CD4-positive, alpha-beta T cell (primary cell): Measurements from ENCODE around the gene NLRP5. TPM values are rescaled to one million over a fixed set of nuclear protein-coding genes. Genes with fewer than 3 reads are reported as not detected.

Experiments used
- ATAC-seq: fragments of 200-7000 bp; cut with Tn5 transposase; one replicate; pipeline ENCODE4 v1.10.0; 2022; ENCODE audit warnings: mild to moderate bottlenecking; ENCODE audit not compliant: poor library complexity
- CTCF ChIA-PET: fragments of 350-600 bp; sonication (Branson Sonifier 250); formaldehyde crosslinking; loops from one replicate; lab custom pipeline; 2021; ENCODE audit warnings: antibody characterized with exemption, inconsistent platforms; lab: Charles Lee
- POLR2A ChIA-PET: fragments of 350-600 bp; sonication (Branson Sonifier 250); formaldehyde crosslinking; loops from one replicate; lab custom pipeline; 2021; ENCODE audit warnings: antibody characterized with exemption, inconsistent platforms; lab: Charles Lee
- DNase-seq, 14 experiments: peaks; one replicate each; pipeline ENCODE4 v3.0.0-alpha.2; 2013 to 2020; ENCODE audit warnings: mixed read lengths in 2 of 14
- H3K27ac ChIP-seq, 2 donors: one replicate each; pipeline versions ENCODE4 v1.5.1 to v1.7.0; 2013; ENCODE audit warnings: low read length in 2 of 2, low read depth in 1 of 2, mild to moderate bottlenecking in 1 of 2
- H3K27me3 ChIP-seq, 2 experiments: 1 replicate in 1 of 2; 2 replicates in 1 of 2; pipeline versions ENCODE4 v1.6.1 to v1.7.0; 2013; ENCODE audit warnings: low read length in 2 of 2, control low read depth in 1 of 2, mild to moderate bottlenecking in 1 of 2, moderate library complexity in 1 of 2; ENCODE audit not compliant: insufficient read depth in 2 of 2, control insufficient read depth in 1 of 2
- H3K36me3 ChIP-seq: one replicate; pipeline ENCODE4 v1.6.1; 2013; ENCODE audit warnings: low read length, control low read depth; ENCODE audit not compliant: insufficient read depth
- H3K4me1 ChIP-seq: one replicate; pipeline ENCODE4 v1.6.1; 2013; ENCODE audit warnings: low read length, control low read depth; ENCODE audit not compliant: insufficient read depth
- H3K4me3 ChIP-seq: one replicate; pipeline ENCODE4 v1.5.1; 2013; ENCODE audit warnings: mild to moderate bottlenecking, low read length, moderate library complexity
- H3K9me3 ChIP-seq, 2 experiments: 1 replicate in 1 of 2; 2 replicates in 1 of 2; pipeline versions ENCODE4 v1.6.1 to v1.7.0; 2013; ENCODE audit warnings: low read length in 2 of 2, mild to moderate bottlenecking in 2 of 2, control low read depth in 1 of 2, moderate library complexity in 1 of 2; ENCODE audit not compliant: control insufficient read depth in 1 of 2, insufficient read depth in 1 of 2
- H3K27ac Mint-ChIP-seq: one replicate; pipeline ENCODE4 v1.8.0; 2020; ENCODE audit warnings: mixed read lengths
- H3K27me3 Mint-ChIP-seq: one replicate; pipeline ENCODE4 v1.8.0; 2021; ENCODE audit warnings: mixed read lengths
- H3K36me3 Mint-ChIP-seq: one replicate; pipeline ENCODE4 v1.8.0; 2021; ENCODE audit warnings: low read depth, mixed read lengths
- H3K4me1 Mint-ChIP-seq: one replicate; pipeline ENCODE4 v1.8.0; 2021; ENCODE audit warnings: low read depth, mixed read lengths
- H3K4me3 Mint-ChIP-seq: one replicate; pipeline ENCODE4 v1.8.0; 2020; ENCODE audit warnings: mild to moderate bottlenecking, mixed read lengths
- H3K9me3 Mint-ChIP-seq: one replicate; pipeline ENCODE4 v1.8.0; 2020; ENCODE audit warnings: mixed read lengths
- CTCF ChIP-seq: fragments of 200-600 bp; IDR thresholded peaks from one replicate; pipeline ENCODE4 v1.8.0; 2022; ENCODE audit warnings: antibody characterized with exemption, mild to moderate bottlenecking
- intact Hi-C, 2 experiments: fragments of 100-400 bp; cut with DNase I in 1 of 2; cut with micrococcal nuclease in 1 of 2; formaldehyde crosslinking; loops; one replicate each; pipeline versions ENCODE4 v1.15.1 to v1.9.0; 2023 to 2025; cut with DNase I, micrococcal nuclease
- total RNA-seq, 174 experiments: library from RNA in 2 of 174; stranded (reverse) in 2 of 174; gene quantifications; one replicate each; pipeline ENCODE4 v1.2.3 and lab custom pipeline; 2021 to 2026

NLRP5 gene
- total RNA-seq, 2 experiments from 2014 or later: not detected

DNA sequence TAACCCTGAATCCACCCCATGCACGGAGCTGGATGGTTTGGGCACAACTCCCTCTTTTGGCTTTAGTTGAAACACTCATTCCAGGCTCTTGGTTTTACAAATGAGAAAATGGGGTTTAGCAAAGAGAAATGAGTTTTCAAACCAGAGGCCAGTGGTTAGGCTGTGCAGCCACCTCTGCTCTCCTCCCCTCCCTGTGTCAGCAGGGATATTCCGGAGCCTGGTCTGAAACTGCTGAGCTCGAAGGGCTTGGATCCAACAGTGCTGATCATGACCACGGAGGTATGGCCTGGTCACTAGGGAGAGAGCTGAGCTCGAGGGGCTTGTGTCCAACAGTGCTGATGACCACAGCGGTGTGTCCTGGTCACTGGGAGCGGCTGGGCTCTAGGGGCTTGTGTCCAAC is 93.0 kb downstream of the NLRP5 start:
- CTCF ChIA-PET: interaction anchor here (1.7 kb wide), 1 partner anchor 92 kb away, joined by 4 read pairs; no protein-coding TSS in a partner anchor
- ATAC-seq (no peak), DNase-seq (no peak)
- POLR2A ChIA-PET: no interaction called here
- peaks cover 3 to 8% of the 10 kb centered on the region in 2 experiments for H3K27me3 ChIP-seq
- Mint-ChIP-seq H3K27me3 (peaks cover 17% of the 10 kb centered on the region), H3K4me1 (peaks cover 14% of the 10 kb centered on the region), H3K36me3 (no peaks in the 10 kb centered on the region), H3K9me3 (no peaks in the 10 kb centered on the region), H3K27ac (no peak overlapping the region), H3K4me3 (no peak overlapping the region)
- no peak overlapping the region for H3K4me3 ChIP-seq
- no peak overlapping the region for H3K27ac ChIP-seq
- intact Hi-C loops: loop anchor here in 1 of 2 experiments (5.0 kb wide), 1 partner anchor 273 kb away; no protein-coding TSS in a partner anchor
- peaks cover 10% of the 10 kb centered on the region for H3K4me1 ChIP-seq
- H3K9me3 ChIP-seq: no peaks in the 10 kb centered on the region
- no peak for TF ChIP-seq CTCF
- no peaks in the 10 kb centered on the region for H3K36me3 ChIP-seq

GRCh38 chr19:56080669-56081401 is 94.3 kb downstream of the NLRP5 start:
- Mint-ChIP-seq H3K27ac (no peak overlapping the region), H3K4me3 (peak overlapping the region; percentile 76), H3K27me3 (peaks cover 17% of the 10 kb centered on the region), H3K4me1 (peaks cover 14% of the 10 kb centered on the region), H3K9me3 (no peaks in the 10 kb centered on the region), H3K36me3 (no peaks in the 10 kb centered on the region)
- Histone ChIP-seq H3K4me3 (peak overlapping the region; percentile 47), H3K4me1 (peaks cover 10% of the 10 kb centered on the region), H3K36me3 (no peaks in the 10 kb centered on the region), H3K27ac (no peak overlapping the region), H3K9me3 (no peaks in the 10 kb centered on the region), H3K27me3 (peaks cover 3 to 8% of the 10 kb centered on the region in 2 experiments)
- intact Hi-C loops: loop anchor here in 1 of 2 experiments (5.0 kb wide), 1 partner anchor 271 kb away; no protein-coding TSS in a partner anchor
- ChIA-PET CTCF (interaction anchor here (1.0 to 1.6 kb wide), 5 partner anchors 14 to 253 kb away, joined by 4 to 8 read pairs (median 5); no protein-coding TSS in a partner anchor), POLR2A (interaction anchor here (1.0 kb wide), 1 partner anchor 40 kb away, joined by 3 read pairs; the partner anchor contains the start of gene ZNF787)
- DNase-seq: peak; percentile 50 to 83 (median 60)
- TF ChIP-seq CTCF: peak; percentile 38
- ATAC-seq: peak; percentile 48

DNA sequence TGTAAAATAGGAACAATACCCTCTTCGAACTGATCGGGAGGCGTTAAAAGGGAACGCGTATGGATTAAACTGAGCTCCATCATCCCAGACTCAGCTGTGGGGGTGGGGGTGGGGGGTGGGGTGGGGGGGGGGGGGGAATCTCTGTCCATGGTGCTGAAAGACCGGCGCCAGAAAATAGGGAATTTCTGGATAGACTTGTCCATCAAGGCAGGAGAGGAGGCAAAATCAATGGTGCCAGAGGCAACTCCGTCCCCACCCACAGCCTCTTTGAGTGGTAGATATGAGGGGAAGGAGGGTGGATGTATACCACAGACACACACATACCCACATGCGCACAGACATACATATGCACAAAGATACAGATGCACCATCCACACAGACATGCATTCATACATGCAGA is 97.1 kb downstream of the NLRP5 start:
- ChIA-PET CTCF (no interaction called here), POLR2A (no interaction called here)
- no peak for TF ChIP-seq CTCF
- H3K27me3 Mint-ChIP-seq: peaks cover 10% of the 10 kb centered on the region
- H3K27ac ChIP-seq: no peak overlapping the region
- ATAC-seq: no peak
- DNase-seq: no peak
- H3K4me3 Mint-ChIP-seq: no peak overlapping the region
- H3K9me3 Mint-ChIP-seq: no peaks in the 10 kb centered on the region
- peaks cover 10% of the 10 kb centered on the region for H3K4me1 Mint-ChIP-seq
- peaks cover 3 to 8% of the 10 kb centered on the region in 2 experiments for H3K27me3 ChIP-seq
- H3K36me3 ChIP-seq: no peaks in the 10 kb centered on the region
- no peak overlapping the region for H3K27ac Mint-ChIP-seq
- intact Hi-C loops: loop anchor here in 1 of 2 experiments (5.0 kb wide), 1 partner anchor 269 kb away; no protein-coding TSS in a partner anchor
- H3K36me3 Mint-ChIP-seq: peaks cover 2% of the 10 kb centered on the region
- no peak overlapping the region for H3K4me3 ChIP-seq
- no peaks in the 10 kb centered on the region for H3K9me3 ChIP-seq
- peaks cover 10% of the 10 kb centered on the region for H3K4me1 ChIP-seq
